ENCODE measurements around the gene FOSB.

The FOSB gene

GRCh38 chr19:45420356-45420755, 47.4 kb upstream of the FOSB start:
- no peak for DNase-seq
- H2BK12ac ChIP-seq (ENCODE audit: low read length in 2 of 2): no peak overlapping the region
- no peak overlapping the region for H2BK5ac ChIP-seq (ENCODE audit: low read depth, low read length, poor library complexity, severe bottlenecking)
- no peak overlapping the region for H2AFZ ChIP-seq (ENCODE audit: low read depth, low read length)
- H3K36me3 ChIP-seq (ENCODE audit: control insufficient read depth in 1 of 2, insufficient read depth in 2 of 2, low read depth in 1 of 2, low read length in 2 of 2): peaks cover 49 to 55% of the 10 kb centered on the region in 2 experiments
- no peak overlapping the region for H2BK120ac ChIP-seq (ENCODE audit: low read depth, low read length)
- H2AK5ac ChIP-seq (ENCODE audit: low read length, severe bottlenecking): no peak overlapping the region
- H3K18ac ChIP-seq (ENCODE audit: low read depth in 1 of 2, low read length in 2 of 2): no peak overlapping the region
- H3K4me1 ChIP-seq (ENCODE audit: control insufficient read depth, insufficient read depth, low read depth, low read length): peaks cover 23% of the 10 kb centered on the region
- peaks cover 27% of the 10 kb centered on the region for H3K79me1 ChIP-seq (replicated peaks; ENCODE audit: low read length, poor library complexity, severe bottlenecking)
- no peak overlapping the region for H3K4me3 ChIP-seq (ENCODE audit: insufficient read depth in 1 of 2, low read depth in 1 of 2, low read length in 2 of 2)
- no peaks in the 10 kb centered on the region for H3K27me3 ChIP-seq (ENCODE audit: control insufficient read depth in 1 of 2, insufficient read depth in 1 of 2, low read length in 2 of 2)
- H3K14ac ChIP-seq (ENCODE audit: low read length in 2 of 2): peak overlapping the region in 1 of 2 experiments; percentile 1
- peak overlapping the region; percentile 27 for H4K91ac ChIP-seq (ENCODE audit: low read length)
- H3K23ac ChIP-seq (ENCODE audit: low read length in 2 of 2): no peak overlapping the region
- H4K8ac ChIP-seq (ENCODE audit: low read length): no peak overlapping the region
- H3K27ac ChIP-seq (ENCODE audit: low read length, poor library complexity, severe bottlenecking): no peak overlapping the region
- no peak overlapping the region for H3K4me2 ChIP-seq (ENCODE audit: low read length, poor library complexity, severe bottlenecking)
- no peak overlapping the region for H3K9ac ChIP-seq (ENCODE audit: low read length)
- no peak overlapping the region for H2BK15ac ChIP-seq (ENCODE audit: low read depth, poor library complexity, severe bottlenecking)
- 91% methylated on average over 8 of the region's 10 CpGs for WGBS
- no peaks in the 10 kb centered on the region for H3K9me3 ChIP-seq (ENCODE audit: control insufficient read depth, low read length)
- H3K4ac ChIP-seq (ENCODE audit: low read depth in 1 of 2, low read length in 2 of 2): no peak overlapping the region

DNA sequence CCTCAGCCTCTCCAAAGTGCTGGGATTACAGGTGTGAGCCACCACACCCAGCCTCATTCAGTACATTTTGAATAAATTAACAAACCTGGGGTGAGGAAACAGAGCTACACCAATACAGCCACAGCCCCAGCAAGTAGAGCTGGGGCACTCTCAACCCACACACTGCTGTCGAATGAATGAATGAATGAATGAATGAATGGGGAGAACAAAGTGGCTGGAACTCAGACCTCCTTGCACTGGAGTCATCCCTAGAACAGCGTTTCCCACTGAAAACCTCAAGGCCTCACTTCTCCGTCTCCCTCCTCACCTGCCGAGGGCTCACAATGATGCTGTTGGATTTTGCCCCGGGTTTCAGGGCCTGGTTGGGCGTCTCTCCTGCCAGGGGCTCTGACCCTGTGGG, 46.9 kb upstream of the FOSB start:
- Histone ChIP-seq H3K18ac (ENCODE audit: low read depth in 1 of 2, low read length in 2 of 2) (no peak overlapping the region), H3K9ac (ENCODE audit: low read length) (no peak overlapping the region), H4K91ac (ENCODE audit: low read length) (no peak overlapping the region), H2AFZ (ENCODE audit: low read depth, low read length) (no peak overlapping the region), H2BK15ac (ENCODE audit: low read depth, poor library complexity, severe bottlenecking) (no peak overlapping the region), H3K27me3 (ENCODE audit: control insufficient read depth in 1 of 2, insufficient read depth in 1 of 2, low read length in 2 of 2) (no peaks in the 10 kb centered on the region), H2BK120ac (ENCODE audit: low read depth, low read length) (no peak overlapping the region), H3K27ac (ENCODE audit: low read length, poor library complexity, severe bottlenecking) (no peak overlapping the region), H2AK5ac (ENCODE audit: low read length, severe bottlenecking) (no peak overlapping the region), H3K4me2 (ENCODE audit: low read length, poor library complexity, severe bottlenecking) (no peak overlapping the region), H3K23ac (ENCODE audit: low read length in 2 of 2) (no peak overlapping the region), H3K14ac (ENCODE audit: low read length in 2 of 2) (no peak overlapping the region), H3K4me3 (ENCODE audit: insufficient read depth in 1 of 2, low read depth in 1 of 2, low read length in 2 of 2) (no peak overlapping the region), H3K4ac (ENCODE audit: low read depth in 1 of 2, low read length in 2 of 2) (no peak overlapping the region), H2BK5ac (ENCODE audit: low read depth, low read length, poor library complexity, severe bottlenecking) (no peak overlapping the region), H3K9me3 (ENCODE audit: control insufficient read depth, low read length) (no peaks in the 10 kb centered on the region), H4K8ac (ENCODE audit: low read length) (no peak overlapping the region), H3K36me3 (ENCODE audit: control insufficient read depth in 1 of 2, insufficient read depth in 2 of 2, low read depth in 1 of 2, low read length in 2 of 2) (peaks cover 45 to 51% of the 10 kb centered on the region in 2 experiments), H3K79me1 (replicated peaks; ENCODE audit: low read length, poor library complexity, severe bottlenecking) (peaks cover 27% of the 10 kb centered on the region), H3K4me1 (ENCODE audit: control insufficient read depth, insufficient read depth, low read depth, low read length) (peaks cover 23% of the 10 kb centered on the region), H2BK12ac (ENCODE audit: low read length in 2 of 2) (no peak overlapping the region)
- DNase-seq: no peak
- 98% methylated on average over 6 of the region's 6 CpGs for WGBS

DNA sequence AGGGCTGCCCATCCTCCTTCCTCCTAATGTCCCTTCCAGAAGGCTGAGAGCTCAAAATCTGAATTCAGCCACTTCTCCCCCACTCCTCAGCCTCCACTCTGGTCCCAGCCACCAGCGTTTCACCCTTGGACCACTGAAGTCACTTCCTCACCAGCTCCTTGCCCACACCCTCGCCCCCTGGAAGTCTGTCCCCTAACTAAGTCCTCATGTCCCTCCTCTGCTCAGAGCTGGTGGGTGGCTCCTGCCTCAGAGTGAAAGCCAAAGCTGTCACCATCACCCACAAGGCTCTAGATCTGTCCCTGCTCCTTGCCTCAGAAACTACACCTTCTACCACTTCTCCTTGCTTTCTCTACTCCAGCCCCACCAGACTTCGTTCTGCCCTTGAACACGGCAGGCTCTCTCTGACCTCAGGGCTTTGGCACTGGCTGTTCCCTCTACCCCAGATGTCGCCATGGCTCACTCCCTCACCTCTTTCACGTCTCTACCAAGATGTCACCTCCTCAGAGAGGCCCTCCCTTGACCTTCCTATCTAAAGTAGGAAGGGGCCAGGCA, 45.8 kb upstream of the FOSB start:
- no peaks in the 10 kb centered on the region for H3K9me3 ChIP-seq (ENCODE audit: control insufficient read depth, low read length)
- H3K4me1 ChIP-seq (ENCODE audit: control insufficient read depth, insufficient read depth, low read depth, low read length): peaks cover 23% of the 10 kb centered on the region
- H3K4me2 ChIP-seq (ENCODE audit: low read length, poor library complexity, severe bottlenecking): no peak overlapping the region
- no peak overlapping the region for H2AK5ac ChIP-seq (ENCODE audit: low read length, severe bottlenecking)
- peaks cover 27% of the 10 kb centered on the region for H3K79me1 ChIP-seq (replicated peaks; ENCODE audit: low read length, poor library complexity, severe bottlenecking)
- no peak for DNase-seq
- H2BK5ac ChIP-seq (ENCODE audit: low read depth, low read length, poor library complexity, severe bottlenecking): no peak overlapping the region
- H3K27ac ChIP-seq (ENCODE audit: low read length, poor library complexity, severe bottlenecking): no peak overlapping the region
- no peak overlapping the region for H3K4ac ChIP-seq (ENCODE audit: low read depth in 1 of 2, low read length in 2 of 2)
- peak overlapping the region; percentile 2 for H4K91ac ChIP-seq (ENCODE audit: low read length)
- H3K27me3 ChIP-seq (ENCODE audit: control insufficient read depth in 1 of 2, insufficient read depth in 1 of 2, low read length in 2 of 2): no peaks in the 10 kb centered on the region
- H3K14ac ChIP-seq (ENCODE audit: low read length in 2 of 2): no peak overlapping the region
- no peak overlapping the region for H3K4me3 ChIP-seq (ENCODE audit: insufficient read depth in 1 of 2, low read depth in 1 of 2, low read length in 2 of 2)
- H2AFZ ChIP-seq (ENCODE audit: low read depth, low read length): no peak overlapping the region
- no peak overlapping the region for H3K23ac ChIP-seq (ENCODE audit: low read length in 2 of 2)
- H2BK12ac ChIP-seq (ENCODE audit: low read length in 2 of 2): peak overlapping the region in 1 of 2 experiments; percentile 6
- H3K36me3 ChIP-seq (ENCODE audit: control insufficient read depth in 1 of 2, insufficient read depth in 2 of 2, low read depth in 1 of 2, low read length in 2 of 2): peaks cover 36 to 41% of the 10 kb centered on the region in 2 experiments
- no peak overlapping the region for H2BK15ac ChIP-seq (ENCODE audit: low read depth, poor library complexity, severe bottlenecking)
- no peak overlapping the region for H3K18ac ChIP-seq (ENCODE audit: low read depth in 1 of 2, low read length in 2 of 2)
- no peak overlapping the region for H2BK120ac ChIP-seq (ENCODE audit: low read depth, low read length)
- H3K9ac ChIP-seq (ENCODE audit: low read length): no peak overlapping the region
- H4K8ac ChIP-seq (ENCODE audit: low read length): no peak overlapping the region
- 90% methylated on average over 6 of the region's 6 CpGs for WGBS

DNA sequence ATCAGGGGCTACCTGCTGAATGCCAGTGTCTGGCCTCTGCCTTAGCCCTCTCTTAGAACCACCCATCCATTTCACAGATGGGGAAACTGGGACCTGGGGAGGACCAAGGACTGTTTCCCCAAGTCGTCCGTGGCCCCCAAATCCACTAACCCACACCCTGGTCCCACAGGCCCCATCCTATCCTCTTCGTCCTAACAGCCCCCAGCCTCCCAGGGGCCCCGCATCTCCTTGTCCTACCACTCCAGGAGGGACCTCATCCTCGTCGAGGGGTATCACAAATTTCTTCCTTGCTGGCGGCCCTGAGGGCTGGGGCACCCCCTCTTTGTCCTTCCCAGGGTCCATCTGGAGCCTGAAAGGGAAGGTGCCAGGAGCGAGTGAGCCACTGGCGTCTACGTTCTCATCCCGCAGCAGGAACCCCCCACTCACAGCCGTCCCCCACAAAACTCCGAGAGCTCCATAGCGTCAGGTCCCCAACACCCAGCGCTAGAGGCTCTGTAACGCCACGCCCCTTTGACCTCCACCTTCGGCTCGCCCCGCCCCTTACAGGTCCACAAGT, 44.7 kb upstream of the FOSB start:
- Histone ChIP-seq H2BK5ac (ENCODE audit: low read depth, low read length, poor library complexity, severe bottlenecking) (no peak overlapping the region), H3K9ac (ENCODE audit: low read length) (peak overlapping the region; percentile 90), H2AFZ (ENCODE audit: low read depth, low read length) (no peak overlapping the region), H4K91ac (ENCODE audit: low read length) (peak overlapping the region; percentile 81), H3K79me1 (replicated peaks; ENCODE audit: low read length, poor library complexity, severe bottlenecking) (peaks cover 25% of the 10 kb centered on the region), H4K8ac (ENCODE audit: low read length) (peak overlapping the region; percentile 16), H3K27me3 (ENCODE audit: control insufficient read depth in 1 of 2, insufficient read depth in 1 of 2, low read length in 2 of 2) (no peaks in the 10 kb centered on the region), H3K4me1 (ENCODE audit: control insufficient read depth, insufficient read depth, low read depth, low read length) (peaks cover 23% of the 10 kb centered on the region), H3K27ac (ENCODE audit: low read length, poor library complexity, severe bottlenecking) (peak overlapping the region; percentile 64), H2BK12ac (ENCODE audit: low read length in 2 of 2) (peak overlapping the region in 1 of 2 experiments; percentile 94), H3K23ac (ENCODE audit: low read length in 2 of 2) (peak overlapping the region in 1 of 2 experiments; percentile 78), H3K36me3 (ENCODE audit: control insufficient read depth in 1 of 2, insufficient read depth in 2 of 2, low read depth in 1 of 2, low read length in 2 of 2) (peaks cover 25 to 32% of the 10 kb centered on the region in 2 experiments), H3K9me3 (ENCODE audit: control insufficient read depth, low read length) (no peaks in the 10 kb centered on the region), H2BK15ac (ENCODE audit: low read depth, poor library complexity, severe bottlenecking) (peak overlapping the region; percentile 60), H3K4me3 (ENCODE audit: insufficient read depth in 1 of 2, low read depth in 1 of 2, low read length in 2 of 2) (peak overlapping the region; percentile 56 to 93), H3K14ac (ENCODE audit: low read length in 2 of 2) (peak overlapping the region in 1 of 2 experiments; percentile 99), H3K4me2 (ENCODE audit: low read length, poor library complexity, severe bottlenecking) (peak overlapping the region; percentile 78), H2BK120ac (ENCODE audit: low read depth, low read length) (peak overlapping the region; percentile 57), H3K18ac (ENCODE audit: low read depth in 1 of 2, low read length in 2 of 2) (peak overlapping the region in 1 of 2 experiments; percentile 92), H2AK5ac (ENCODE audit: low read length, severe bottlenecking) (peak overlapping the region; percentile 95), H3K4ac (ENCODE audit: low read depth in 1 of 2, low read length in 2 of 2) (peak overlapping the region; percentile 49 to 87)
- DNase-seq: no peak
- WGBS: 12% methylated on average over 20 of the region's 20 CpGs

All from mesenchymal stem cell (in vitro differentiated cells and primary cell).